GM18868 (cell line): Measurements from ENCODE around the gene ACOX1.
"Not testable (repeated sequence)": the region's sequence is repeated elsewhere in the genome, so short reads cannot be mapped to it uniquely, and the experiment has no call there.

Experiments
- ATAC-seq: cut with Tn5 transposase; IDR thresholded peaks from one replicate; pipeline ENCODE4 v1.9.1; 2021; ENCODE audit warnings: mild to moderate bottlenecking, moderate library complexity; ENCODE audit not compliant: unreplicated experiment

The ACOX1 gene

GRCh38 chr17:75983501-75984181 is 4.7 kb upstream of the ACOX1 start:
- no peak for ATAC-seq

GRCh38 chr17:75981019-75981615 is 2.2 kb upstream of the ACOX1 start:
- ATAC-seq: no peak

- ATAC-seq: no peak
Measured at GRCh38 chr17:75980188-75981018, 1.4 kb upstream of the ACOX1 start.

GRCh38 chr17:75979705-75980187 is 780 bp upstream of the ACOX1 start:
- no peak for ATAC-seq

- ATAC-seq: no peak
Measured at GRCh38 chr17:75976175-75976848, 2.7 kb downstream of the ACOX1 start.

GRCh38 chr17:75975757-75976174 is 3.2 kb downstream of the ACOX1 start:
- no peak for ATAC-seq

DNA sequence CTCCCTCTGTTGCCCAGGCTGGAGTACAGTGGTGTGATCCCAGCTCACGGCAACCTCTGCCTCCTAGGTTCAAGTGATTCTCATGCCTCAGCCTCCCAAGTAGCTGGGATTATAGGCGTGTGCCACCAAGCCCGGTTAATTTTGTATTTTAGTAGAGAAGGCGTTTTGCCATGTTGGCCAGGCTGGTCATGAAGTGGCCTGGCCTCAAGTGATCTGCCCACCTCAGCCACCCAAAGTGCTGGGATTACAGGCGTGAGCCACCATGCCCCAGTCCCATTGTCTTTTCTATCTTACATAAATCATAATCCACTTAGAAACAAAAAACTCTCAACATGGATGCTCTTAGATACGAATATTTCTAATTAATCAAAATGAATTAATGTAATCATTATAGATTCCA is 3.8 kb downstream of the ACOX1 start:
- not testable (repeated sequence) for ATAC-seq

- no peak for ATAC-seq
Measured at GRCh38 chr17:75970626-75971025, 8.3 kb downstream of the ACOX1 start.

- ATAC-seq: no peak
Measured at GRCh38 chr17:75970011-75970523, 8.9 kb downstream of the ACOX1 start.

DNA sequence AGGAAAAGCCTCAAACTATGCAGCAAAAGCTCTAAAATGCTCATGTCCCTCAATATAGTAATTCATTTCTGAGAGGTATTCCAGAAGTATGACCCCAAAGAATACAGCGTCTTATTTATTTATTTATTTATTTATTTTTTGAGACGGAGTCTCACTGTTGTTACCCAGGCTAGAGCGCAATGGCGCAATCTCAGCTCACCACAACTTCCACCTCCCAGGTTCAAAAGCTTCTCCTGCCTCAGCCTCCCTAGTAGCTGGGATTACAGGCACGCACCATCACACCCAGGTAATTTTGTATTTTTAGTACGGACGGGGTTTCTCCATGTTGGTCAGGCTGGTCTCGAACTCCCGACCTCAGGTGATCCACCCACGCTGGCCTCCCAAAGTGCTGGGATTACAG is 9.9 kb downstream of the ACOX1 start:
- not testable (repeated sequence) for ATAC-seq

- no peak for ATAC-seq
Measured at GRCh38 chr17:75965468-75965867, 13.5 kb downstream of the ACOX1 start.

DNA sequence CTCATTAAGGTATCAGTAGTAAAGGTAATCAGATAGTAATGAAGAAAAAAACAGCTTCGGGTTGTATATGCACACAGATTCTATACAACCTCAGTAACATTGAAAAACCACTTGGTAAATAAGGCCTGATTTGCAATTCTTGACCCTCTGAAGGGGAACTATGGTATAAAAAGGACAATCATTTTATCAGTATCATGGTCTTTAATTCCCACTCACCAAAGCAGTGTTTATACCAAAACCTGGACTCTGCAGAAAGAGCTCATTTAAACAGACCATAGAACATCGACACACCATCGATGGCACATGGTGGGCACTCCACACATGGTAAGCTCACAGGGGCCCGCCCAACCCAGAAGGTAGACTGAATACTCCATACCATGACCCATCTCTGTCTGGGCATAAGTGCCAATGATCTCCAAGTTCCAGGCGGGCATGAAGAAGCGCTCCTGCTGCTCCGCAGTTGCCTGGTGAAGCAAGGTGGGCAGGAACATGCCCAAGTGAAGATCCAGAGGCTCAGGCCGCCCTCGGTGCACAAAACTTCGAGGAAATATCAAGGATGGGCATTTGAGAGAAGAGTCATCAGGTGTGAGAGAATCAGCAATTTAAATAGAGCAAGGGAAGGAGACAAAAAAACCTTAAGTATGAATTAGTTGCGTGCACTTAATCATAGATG is 19.0 kb downstream of the ACOX1 start:
- ATAC-seq: no peak

- ATAC-seq: no peak
Measured at GRCh38 chr17:75959051-75959838, 19.7 kb downstream of the ACOX1 start.

DNA sequence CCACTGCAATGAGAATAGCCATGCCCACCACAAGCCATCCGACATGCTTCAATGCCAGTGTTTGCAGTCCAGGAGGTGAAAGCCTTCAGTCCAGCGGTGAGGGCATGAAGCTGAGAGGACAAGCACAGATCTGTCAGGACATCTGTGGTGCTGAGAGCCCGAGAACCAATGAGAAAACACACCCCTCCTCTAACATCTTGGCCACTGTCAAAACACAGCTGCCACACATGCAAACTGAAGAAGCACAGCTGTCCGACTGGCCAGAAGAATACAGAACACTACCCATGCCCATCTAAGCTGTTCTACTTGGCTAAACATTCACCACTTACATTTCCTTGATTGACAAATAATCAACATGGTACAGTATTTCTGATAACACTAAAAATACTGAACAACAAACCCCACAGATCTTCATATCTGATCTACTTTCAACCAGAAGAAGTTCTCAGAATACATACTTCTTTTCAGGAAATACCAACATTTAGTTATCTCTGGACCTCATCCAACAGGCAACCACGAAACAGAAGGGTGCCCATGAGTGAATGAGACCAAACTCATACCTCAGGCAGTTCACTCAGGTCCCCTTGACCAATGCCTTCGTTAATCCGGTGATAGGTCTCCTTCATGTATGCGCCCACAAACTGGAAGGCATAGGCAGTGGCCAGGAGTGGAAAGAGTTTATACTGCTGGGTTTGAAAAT is 28.0 kb downstream of the ACOX1 start:
- ATAC-seq: no peak

DNA sequence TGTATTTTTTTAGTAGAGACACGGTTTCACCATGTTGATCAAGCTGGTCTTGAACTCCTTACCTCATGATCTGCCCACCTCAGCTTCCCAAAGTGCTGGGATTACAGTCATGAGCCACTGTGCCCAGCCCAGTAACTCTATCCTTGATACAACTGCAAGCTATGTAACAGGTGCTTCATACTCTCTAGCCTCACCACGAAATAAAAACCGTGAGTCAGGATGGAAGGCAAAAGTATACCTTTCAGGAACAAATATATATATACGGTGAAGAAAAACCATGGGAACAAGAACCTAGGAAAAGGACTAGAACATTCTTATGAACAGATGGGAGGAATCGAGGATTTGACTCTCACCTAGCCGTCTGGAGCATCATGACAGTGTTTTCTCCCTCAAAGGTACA is 28.5 kb downstream of the ACOX1 start:
- ATAC-seq: no peak

GRCh38 chr17:75945211-75945610 is 33.8 kb downstream of the ACOX1 start:
- no peak for ATAC-seq

GRCh38 chr17:75943491-75943890 is 35.5 kb downstream of the ACOX1 start:
- ATAC-seq: no peak

DNA sequence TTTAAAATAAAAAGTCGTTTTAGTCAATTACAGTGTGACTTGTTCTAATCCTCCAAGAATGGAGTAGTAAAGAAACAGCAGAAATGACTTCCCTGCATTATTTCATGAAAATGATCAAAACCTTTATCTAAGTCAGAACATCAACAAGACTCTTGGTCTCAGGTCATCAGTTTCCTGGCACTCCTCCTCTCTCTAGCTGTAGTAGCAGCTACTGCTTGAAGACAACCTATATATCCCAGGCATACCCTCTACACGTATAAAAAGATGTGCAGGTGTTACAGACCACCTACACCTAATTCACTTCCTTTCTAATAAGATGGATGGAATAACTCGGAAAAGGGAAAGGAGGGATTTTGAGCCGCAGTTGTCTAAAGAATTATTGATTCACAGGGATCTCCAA is 36.5 kb downstream of the ACOX1 start:
- no peak for ATAC-seq

- ATAC-seq: no peak
Measured at GRCh38 chr17:75941442-75941819, 37.5 kb downstream of the ACOX1 start.
